GM19468 (cell line): ENCODE data around the gene MRPS18A.
"Not testable (repeated sequence)": the region's sequence is repeated elsewhere in the genome, so short reads cannot be mapped to it uniquely, and the experiment has no call there.

ENCODE experiments used
- ATAC-seq: cut with Tn5 transposase; IDR thresholded peaks from one replicate; pipeline ENCODE4 v1.9.1; 2021; ENCODE audit warnings: mild to moderate bottlenecking, moderate library complexity, moderate number of reproducible peaks; ENCODE audit not compliant: unreplicated experiment; ENCODE audit errors: extremely low read depth

MRPS18A gene

DNA sequence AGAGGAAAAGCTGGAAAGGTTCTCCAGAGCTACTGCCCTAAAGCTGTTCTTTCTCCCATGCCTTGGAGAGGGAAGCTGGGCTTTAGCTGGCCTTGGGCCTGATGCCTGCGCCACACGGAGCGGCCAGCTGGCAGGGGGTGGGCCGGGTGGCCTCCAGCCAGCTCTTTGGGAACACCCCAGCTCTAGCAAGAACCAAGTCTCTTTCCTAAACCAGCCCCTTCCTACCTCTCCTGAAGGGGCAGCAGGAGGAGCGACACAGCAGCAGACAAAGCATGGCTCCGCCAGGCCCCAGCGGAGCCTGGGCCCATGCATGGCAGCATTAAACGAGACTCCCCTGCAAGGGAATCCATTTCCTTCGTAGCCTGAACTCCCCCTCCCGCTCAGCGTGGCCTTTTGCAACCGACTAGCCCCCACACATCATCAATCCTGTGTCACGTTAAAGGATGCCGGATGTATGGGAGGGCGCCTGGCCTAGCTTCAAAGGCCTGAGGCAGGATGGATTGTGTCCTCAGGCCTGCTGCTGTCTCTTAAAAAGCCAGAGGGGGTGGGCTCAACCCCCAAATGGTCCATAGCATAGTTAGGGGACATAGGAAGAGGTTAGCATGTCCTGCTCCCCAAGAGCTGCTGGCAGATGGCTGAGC, 14.0 kb downstream of the MRPS18A start:
- ATAC-seq: no peak

DNA sequence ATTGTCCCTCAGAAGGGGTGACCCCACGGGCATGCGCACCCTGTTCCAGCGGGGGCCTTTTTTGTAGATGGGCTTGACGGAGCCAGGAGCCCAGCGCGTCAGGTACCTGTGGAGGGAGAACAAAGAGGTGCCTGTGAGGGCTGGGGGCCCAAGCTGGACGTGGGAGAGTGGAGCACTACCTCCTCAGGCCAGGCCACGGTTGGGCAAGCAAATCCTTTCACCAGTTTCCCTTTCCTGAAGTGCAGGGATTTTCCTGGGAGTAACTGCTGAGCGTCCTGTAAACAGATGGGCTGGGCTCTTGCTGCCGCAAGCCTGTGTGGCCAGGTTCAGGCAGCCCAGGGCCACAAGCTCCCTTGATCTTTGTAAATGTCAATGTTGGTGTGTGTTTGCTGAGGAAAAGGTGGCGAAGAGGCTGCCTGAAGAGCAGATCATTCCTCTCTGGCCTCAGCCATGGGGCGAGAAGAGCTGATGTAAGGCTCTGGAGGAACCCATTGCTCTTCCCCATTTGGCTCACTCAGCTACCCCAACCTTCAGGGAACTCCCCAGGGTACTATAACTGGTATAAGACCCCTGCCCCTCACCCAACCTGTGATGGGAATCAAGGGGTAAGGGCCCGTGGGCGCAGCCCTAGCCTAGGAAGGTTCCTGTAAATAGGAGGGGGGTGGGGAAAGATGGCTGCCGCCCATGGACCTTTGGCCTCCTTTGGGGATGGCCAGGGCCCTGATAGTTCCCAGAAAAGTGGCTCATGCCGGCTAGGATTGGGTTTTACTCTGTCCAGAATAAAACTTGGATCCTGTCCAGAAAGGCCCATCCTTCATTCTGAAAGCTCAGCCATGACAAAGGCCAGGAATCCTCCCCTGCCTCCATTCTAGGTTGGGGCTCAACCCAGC, 15.5 kb downstream of the MRPS18A start:
- no peak for ATAC-seq

DNA sequence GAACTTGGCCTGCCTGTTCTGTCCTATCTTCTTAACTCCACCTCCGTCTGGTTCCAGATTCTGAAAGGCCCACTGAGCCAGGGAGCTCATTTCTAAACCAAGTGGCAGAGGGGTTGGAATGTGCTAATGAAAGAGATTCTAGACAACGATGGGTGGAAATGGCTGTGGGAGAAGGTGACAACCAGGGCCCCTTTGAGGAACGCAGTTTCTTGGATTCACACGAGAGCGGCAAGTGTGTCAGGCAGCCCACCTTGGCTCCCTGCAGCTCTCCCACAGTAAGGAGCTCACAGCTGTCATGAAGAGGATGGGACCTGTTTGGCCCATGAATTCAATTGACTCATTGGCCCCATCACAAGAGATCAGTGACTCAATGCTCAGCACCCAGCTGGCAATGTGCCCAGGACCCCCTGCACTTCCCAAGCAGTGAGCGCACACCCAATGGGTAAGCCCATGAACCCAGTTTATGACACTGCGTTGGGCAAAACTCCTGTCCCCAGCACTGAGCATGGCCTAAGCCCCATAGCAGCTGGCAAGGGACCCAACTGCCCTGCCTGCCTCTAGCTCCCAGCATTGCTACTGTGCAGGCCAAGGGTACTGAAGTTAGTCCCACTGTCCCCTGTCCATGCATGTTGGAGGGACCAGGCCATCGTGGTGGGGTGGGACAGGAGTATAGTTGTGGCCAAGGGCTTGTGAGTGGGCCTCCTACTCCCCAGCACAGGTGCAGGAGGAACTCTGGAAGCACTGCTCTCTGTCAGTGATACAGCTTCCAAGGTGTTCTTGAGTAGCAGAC, 16.4 kb downstream of the MRPS18A start:
- no peak for ATAC-seq

DNA sequence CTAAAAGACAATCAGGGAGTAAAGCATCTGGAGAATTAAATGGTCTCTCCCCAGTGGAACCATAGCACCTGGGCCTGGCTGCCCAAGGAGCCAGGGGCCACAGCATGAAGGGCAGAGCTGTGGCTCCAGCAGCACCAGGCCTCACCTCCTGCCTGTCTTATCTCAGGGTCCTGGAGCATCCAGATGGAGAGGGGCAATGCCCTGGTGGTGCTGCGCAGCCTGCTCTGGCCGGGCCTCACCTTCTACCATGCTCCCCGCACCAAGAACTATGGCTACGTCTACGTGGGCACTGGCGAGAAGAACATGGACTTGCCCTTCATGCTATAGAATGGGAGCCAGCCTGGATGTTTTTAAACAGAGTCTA, 17.0 kb downstream of the MRPS18A start:
- no peak for ATAC-seq

DNA sequence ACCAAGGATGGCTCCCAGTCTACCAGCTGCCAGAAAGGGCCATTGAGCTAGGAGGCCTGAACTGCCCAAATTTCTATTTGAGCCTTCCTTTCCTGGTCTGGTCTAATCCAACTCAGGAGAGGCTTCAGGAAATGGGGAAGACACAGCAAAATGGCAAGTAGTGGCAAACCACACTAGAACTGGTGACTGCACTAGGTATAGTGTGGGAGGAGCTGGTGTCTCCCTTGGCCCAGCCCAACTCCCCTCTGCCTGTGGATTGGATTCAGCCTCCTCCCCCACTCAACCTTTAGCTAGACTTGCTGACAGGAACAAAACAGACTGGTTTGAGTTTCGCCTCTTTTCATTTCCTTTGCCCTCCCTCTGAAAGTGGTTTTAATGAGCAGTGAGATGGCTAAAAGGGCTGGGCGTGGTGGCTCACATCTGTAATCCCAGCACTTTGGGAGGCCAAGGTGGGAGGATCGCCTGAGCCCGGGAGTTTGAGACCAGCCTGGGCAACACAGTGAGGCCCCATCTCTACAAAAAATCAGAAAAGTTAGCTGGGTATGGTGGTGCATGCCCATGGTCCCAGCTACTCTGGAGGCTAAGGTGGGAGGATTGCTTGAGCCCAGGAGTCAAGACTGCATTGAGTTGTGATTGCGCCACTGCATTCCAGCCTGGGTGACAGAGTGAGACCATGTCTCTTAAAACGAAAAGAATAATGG, 17.5 kb downstream of the MRPS18A start:
- no peak for ATAC-seq

DNA sequence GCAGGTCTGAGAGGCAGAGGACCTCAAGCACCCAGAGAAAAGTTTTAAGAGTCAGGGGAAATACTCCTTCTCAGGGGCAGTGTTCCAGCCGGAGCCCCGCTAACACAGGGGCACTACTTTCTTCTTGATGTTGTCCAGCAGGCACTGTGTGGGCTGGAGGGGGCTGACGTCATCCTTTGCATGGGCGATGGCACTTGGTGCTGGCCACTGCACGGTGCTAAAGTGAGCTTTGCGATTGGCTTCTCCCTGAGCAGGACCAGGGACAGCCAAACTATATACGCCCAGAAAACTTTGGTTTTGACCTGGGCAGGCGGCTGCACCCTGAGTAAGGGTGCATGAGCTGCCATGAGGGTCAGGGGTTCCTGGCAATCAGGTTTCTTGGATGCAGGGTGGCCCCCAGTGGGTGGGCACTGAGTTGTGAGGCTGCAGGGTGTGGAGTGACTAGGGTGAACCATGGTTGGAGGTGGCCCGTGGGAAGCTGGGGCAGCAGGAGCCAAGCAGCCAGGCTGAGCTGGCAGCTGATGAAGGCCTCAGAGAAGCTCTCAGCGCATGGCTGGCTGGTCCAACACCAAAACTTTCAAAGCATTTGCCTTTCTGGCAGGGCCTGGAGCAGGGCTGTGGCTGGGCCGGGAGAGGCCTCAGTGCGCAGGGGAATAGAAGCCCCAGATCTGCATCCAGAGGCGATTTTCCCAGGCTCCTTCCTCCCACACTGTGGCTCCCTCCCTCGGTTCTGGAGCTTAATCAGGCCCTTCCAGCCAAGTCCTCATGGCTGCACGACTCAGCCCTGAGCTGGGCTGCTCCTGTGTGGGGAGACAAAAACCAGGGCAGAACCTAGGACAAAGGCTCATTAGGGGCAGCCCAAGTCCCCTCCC, 18.3 kb downstream of the MRPS18A start:
- no peak for ATAC-seq

DNA sequence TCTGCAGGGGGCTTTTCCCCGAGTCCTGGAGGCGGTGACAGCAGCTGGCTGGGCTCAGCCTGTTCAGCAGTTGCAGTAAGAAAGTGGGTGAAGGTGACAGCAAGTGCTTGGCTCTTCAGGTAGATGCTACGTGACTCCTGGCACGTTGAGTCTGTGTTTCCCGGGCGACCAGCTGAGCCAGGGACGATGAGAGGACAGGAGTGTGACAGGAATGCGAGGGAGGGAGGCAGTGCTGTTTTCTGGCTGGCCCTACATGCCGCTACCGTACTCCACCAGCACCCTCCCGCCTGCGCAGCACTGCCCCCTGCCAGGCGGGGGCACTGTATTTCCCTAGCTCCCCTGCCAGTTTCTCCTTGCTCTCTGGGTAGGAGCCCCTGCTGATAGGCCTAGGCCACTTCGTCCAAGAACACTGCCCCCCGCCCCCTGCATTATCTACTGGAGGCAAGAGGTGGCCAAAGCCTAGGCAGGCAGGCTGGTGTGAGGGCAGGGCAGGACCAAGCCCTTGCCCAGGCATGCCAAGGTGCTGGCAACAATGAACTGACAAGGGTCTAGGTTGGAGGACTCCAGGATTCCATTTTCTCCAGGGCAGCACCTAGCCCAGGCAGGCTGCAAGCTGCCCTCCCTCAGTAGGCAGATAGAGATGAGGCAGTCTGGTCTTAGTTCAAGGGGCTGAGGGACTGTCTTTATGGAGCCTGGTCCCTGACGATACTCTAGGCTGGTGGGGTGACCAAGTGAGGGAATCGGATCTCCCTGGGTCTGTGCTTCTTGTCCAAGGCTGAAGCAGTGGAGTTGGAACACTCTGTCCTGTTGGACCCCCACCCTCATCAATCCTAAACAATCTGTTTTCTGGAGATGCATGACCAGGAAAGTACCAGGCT, 19.2 kb downstream of the MRPS18A start:
- ATAC-seq: peak; percentile 55

DNA sequence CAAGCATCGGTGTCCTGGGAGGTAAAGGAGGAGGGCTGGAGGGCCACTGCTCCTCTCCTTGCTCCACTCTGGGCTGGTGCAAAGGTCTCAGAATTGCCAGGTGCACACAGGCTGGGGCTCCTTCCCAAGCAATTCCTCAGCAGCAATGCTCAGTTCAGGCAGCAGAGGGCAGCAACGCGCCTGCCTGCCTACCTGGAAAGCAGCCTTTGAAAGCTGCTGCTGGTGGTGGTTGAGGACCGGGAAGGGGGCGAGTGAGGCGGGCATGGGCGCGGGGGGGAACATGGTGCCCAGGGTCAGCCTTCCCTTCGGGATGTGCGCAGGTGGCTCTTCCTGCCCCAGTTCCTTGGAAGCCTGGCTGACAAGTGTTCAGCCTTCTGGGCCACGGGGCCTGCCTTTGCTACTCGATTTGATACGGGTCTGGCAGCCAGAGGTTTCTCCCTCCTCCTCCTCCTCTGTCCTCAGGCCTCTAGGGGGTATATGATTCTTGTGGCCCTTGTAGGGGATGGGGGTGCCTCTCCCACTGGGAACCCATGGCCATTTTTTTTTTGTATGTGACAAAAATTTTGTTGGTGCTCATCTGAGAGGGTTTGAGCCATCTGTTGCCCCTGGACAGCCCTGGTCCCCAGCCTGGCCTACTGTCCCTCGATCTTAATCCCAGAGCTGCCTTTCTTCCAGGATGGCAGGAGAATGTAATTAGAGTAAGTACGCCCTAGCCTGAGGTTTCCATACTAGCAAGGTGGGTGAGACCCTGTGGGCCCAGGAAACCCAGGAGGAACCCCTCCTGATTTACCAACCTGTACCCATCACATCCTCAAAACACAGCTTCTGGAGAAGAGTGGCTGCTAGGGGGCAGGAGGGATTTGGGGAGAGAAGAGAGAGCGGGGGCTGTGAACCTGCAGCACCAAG, 20.1 kb downstream of the MRPS18A start:
- ATAC-seq: no peak

DNA sequence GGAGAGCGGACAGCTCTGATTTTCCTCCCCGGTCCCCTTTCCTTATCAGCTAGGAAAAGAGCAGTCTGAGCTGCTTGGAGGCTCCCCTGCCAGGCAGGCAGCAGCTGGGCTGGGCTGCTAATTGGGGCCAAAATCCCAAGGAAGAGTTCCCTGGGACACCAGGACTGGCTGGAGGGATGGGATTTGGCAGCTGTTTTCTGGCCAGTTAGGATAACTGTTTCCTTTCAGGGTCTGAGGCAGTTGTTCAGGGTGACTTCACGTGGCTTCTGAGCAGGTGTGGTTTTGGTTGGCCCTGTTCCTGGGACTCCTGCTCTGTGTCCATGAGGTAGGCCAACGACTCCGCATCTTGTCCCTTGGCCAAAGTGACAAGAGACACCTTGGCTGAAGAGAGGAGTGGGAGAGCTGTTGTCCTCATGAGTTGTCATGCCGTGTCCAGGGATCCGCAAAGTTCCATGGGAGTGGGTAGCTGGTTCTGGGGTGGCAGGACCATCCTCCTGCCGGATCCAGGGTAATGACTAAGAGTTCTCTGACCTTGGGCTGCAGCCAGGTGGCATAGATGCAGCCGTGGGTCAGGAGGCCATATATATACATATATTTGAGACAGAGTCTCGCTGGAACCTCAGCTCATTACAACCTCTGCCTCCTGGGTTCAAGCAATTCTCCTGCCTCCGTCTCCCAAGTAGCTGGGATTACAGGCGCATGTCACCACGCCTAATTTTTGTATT, 21.2 kb downstream of the MRPS18A start:
- no peak for ATAC-seq

DNA sequence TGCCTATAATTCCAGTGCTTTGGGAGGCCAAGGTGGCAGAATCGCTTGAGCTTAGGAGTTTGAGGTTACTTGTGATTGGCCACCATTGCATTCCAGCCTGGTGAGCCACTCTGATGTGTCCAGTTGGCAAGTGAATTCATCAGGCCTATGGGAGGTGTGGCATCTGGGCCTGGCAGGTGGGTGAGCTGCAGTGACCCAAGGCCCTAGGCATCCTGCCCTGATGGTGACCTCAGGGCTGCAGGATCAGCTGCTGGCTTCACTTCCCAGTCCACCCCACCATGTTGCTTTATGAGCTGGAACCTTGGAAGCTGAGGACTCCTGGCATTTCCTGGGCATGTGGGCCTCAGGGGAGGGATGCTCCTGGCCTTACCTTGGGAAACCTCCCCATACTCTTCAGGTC, 22.2 kb downstream of the MRPS18A start:
- ATAC-seq: no peak

DNA sequence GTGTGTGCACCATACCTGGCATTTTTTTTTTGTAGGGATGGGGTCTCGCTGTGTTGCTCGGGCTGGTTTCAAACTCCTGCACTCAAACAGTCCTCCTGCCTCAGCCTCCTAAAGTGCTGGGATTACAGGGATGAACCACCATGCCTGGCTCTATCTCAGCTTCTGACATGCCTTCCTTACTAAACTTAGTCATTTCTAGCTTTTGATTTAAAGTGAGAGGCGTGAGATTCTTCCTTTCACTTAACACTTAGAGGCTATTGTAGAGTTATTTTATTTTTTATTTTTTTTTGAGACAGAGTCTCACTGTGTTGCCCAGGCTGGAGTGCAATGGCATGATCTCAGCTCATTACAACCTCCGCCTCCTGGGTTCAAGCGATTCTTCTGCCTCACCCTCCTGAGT, 24.6 kb downstream of the MRPS18A start:
- not testable (repeated sequence) for ATAC-seq

DNA sequence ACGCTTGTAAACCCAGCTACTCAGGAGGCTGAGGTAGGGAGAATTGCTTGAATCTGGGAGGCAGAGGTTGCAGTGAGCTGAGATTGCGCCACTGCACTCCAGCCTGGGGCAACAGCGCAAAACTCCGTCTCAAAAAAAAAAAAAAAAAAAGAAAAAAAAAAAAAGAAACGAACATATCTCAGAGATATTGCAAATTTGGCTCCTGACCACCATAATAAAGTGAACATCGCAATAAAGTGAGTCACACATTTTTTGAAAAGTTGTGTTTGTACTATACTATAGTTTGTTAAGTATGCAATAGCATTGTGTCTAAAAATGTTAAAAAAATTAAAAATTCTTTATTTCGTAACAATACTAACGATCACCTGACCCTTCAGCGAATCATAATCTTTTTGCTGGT, 29.4 kb downstream of the MRPS18A start:
- no peak for ATAC-seq

DNA sequence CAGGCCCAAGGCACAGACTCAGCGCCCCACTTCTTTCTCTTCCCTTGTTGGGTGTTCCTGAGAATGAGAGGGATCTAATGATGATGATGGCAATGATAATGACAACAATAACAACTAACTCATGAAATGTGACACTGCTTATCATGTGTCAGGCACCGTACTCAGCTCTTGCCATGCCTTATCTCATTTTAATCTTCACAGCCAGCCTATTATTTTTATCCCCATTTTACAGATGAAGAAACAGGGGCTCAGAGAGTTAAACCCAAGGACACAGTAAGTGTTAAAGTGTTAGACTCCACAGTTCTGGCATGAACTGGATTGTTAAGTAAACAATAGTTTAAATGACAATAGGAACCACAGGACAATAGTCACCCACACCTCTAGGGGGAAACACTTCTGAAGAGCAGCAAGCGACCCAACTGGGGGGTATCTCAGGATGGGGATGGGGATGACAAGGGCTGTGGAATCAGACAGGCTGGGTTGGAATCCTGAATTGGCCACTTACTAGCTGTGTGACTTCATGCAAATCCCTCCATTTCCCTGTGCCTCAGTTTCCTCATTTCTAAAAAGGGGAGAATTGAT, 30.3 kb downstream of the MRPS18A start:
- ATAC-seq: no peak

DNA sequence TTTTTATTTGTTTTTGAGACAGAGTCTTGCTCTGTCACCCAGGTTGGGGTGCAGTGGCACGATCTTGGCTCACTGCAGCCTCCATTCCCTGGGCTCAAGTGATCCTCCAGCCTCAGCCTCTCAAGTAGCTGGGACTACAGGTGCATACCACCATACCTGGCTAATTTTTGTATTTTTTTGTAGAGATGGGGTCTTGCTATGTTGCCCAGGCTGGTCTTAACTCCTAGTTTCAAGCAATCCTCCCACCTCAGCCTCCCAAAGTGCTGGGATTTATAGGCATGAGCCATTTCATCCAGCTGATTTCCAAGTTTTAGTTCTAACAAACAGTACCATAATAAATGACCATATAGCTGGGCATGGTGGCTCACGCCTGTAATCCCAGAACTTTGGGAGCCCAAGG, 34.8 kb downstream of the MRPS18A start:
- not testable (repeated sequence) for ATAC-seq

DNA sequence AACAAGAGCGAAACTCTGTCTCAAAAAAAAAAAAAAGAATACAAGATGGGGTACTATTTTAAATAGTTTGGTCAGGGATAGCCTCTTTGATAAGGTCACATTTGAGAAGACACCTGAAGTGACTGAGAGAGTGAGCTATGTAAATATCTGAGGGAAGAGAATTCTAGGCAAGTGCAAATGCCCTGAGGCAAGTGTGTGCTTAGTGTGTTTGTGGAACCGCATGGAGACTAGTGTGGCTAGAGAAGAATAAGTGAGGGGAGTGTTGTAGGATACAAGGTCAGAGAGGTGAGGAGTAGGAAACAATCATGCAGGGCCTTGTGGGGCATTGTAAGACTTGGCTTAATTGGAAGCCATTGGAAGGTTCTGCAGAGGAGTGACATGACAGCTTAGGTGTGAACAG, 39.3 kb downstream of the MRPS18A start:
- no peak for ATAC-seq

DNA sequence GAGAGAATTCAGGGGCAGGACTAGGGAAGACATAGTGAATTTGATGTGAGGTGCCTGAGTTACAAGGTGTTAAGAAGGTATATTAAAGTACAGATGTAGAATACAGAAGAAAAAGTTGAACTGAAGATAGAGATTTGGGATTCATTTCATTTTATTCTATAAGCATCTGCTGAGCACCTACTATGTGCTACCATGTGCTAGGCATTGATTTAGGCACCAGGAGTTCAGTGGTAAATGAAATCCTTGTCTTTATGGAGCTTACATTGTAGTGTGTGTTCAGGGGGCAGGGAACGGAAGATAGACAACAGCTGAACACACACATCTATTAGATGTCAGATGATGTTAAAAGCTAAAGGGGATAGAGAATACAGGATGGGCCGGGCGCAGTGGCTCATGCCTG, 40.0 kb downstream of the MRPS18A start:
- ATAC-seq: no peak

DNA sequence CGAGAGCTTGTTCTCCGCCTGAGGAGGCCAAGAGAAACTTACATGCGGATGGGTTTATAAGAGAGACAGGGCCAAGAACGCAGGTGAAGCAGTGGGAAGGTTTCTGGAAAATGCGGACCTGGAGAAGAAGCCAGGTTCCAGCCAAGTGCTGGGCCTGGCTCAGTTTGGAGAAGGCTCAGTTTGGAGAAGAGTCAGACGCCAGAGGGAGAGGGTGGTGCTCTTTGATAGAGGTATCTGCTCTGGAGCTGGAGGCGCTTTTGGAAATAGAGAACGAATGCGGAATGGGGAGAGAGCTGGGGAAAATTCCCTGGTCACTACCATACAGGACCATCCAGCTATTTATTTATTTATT, 42.0 kb downstream of the MRPS18A start:
- ATAC-seq: no peak
